GM19238 (cell line): ENCODE results near the gene SUPT7L.

Experiments used
- DNase-seq: peaks from one replicate; pipeline ENCODE4 v3.0.0; 2011; ENCODE audit warnings: low spot score; ENCODE audit not compliant: insufficient read length

Gene SUPT7L

GRCh38 chr2:27663285-27664153, at the start of gene SUPT7L, which contains the start of gene SLC4A1AP:
TSS of gene SUPT7L (minus strand) at chr2:27663614. CDS start at chr2:27662192, 1,422 bp downstream.
TSS of gene SLC4A1AP (plus strand) at chr2:27663889. CDS start at chr2:27663915, 26 bp downstream.
- DNase-seq = peak; percentile 63

- DNase-seq = no peak
These were observed 49.8 kb upstream of the SUPT7L start for GRCh38 chr2:27713201-27713600.

- DNase-seq = no peak
These were observed 49.1 kb upstream of the SUPT7L start for GRCh38 chr2:27712522-27712921.

- no peak for DNase-seq
These were observed 48.4 kb upstream of the SUPT7L start for GRCh38 chr2:27711804-27712203.

GRCh38 chr2:27710640-27711430, 47.4 kb upstream of the SUPT7L start:
- no peak for DNase-seq

GRCh38 chr2:27709960-27710575, 46.7 kb upstream of the SUPT7L start:
- DNase-seq = no peak

GRCh38 chr2:27709326-27709725, 45.9 kb upstream of the SUPT7L start:
- DNase-seq = no peak

GRCh38 chr2:27708666-27709065, 45.3 kb upstream of the SUPT7L start:
- no peak for DNase-seq

GRCh38 chr2:27708257-27708654, 44.8 kb upstream of the SUPT7L start:
- DNase-seq = no peak

- DNase-seq = no peak
These were observed 44.2 kb upstream of the SUPT7L start for GRCh38 chr2:27707462-27708256.

- no peak for DNase-seq
These were observed 42.6 kb upstream of the SUPT7L start for GRCh38 chr2:27705851-27706622.

GRCh38 chr2:27704342-27704876, 41.0 kb upstream of the SUPT7L start:
- DNase-seq = no peak

GRCh38 chr2:27703638-27704341, 40.4 kb upstream of the SUPT7L start:
- DNase-seq = peak; percentile 56

- no peak for DNase-seq
These were observed 38.9 kb upstream of the SUPT7L start for GRCh38 chr2:27702302-27702701.

- no peak for DNase-seq
These were observed 38.3 kb upstream of the SUPT7L start for GRCh38 chr2:27701676-27702075.

GRCh38 chr2:27697660-27698059, 34.2 kb upstream of the SUPT7L start:
- DNase-seq = no peak

GRCh38 chr2:27690052-27690451, 26.6 kb upstream of the SUPT7L start:
- no peak for DNase-seq

GRCh38 chr2:27689424-27689823, 26.0 kb upstream of the SUPT7L start:
- DNase-seq = no peak

GRCh38 chr2:27687232-27687631, 23.8 kb upstream of the SUPT7L start:
- no peak for DNase-seq
